SK-MEL-5 (cell line): ENCODE measurements around the gene CHST4. TPM values are rescaled to one million over a fixed set of nuclear protein-coding genes. Genes with fewer than 3 reads are reported as not detected.
"Not testable (repeated sequence)": the region's sequence is repeated elsewhere in the genome, so short reads cannot be mapped to it uniquely, and the experiment has no call there.

ENCODE experiments used
- DNase-seq: peaks from one replicate; pipeline ENCODE4 v3.0.0-alpha.2; 2016; ENCODE audit warnings: low read depth, low spot score
- in situ Hi-C: cut with HindIII; loops from 2 replicates; pipeline ENCODE4 v1.10.0; 2016; ENCODE audit warnings: low sequenced_read_pairs, high pct_unique_total_duplicates, low pct_unique_long_range_greater_than_20kb
- total RNA-seq: library from RNA; depleted of rRNA; stranded (reverse); fragments of >200 nt; shearing (Covaris generic); gene quantifications from 2 replicates; pipeline ENCODE4 v1.2.3, GENCODE V29; 2014

Gene CHST4
- total RNA-seq, 1 experiment from 2014 or later: not detected

DNA sequence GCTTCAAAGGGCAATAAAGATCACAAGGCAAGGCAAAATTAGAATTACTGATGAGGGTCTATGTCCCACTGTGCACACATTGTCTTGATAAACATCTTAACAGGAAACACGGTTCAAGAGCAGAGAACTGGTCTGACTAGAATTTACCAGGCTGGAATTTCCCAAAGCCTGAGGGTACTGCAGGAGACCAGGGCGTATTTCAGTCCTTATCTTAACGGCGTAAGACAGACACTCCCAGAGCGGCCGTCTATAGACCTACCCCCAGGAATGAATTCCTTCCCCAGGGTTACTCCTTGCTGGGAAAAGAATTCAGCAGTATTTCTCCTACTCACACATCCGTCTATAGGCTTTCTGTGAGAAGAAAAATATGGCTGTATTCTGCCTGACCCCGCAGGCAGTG is 35.7 kb downstream of the CHST4 start:
- in situ Hi-C loops, DNase-seq: not testable (repeated sequence)

GRCh38 chr16:71562552-71562951 is 36.3 kb downstream of the CHST4 start:
- in situ Hi-C loops: no loop called here
- no peak for DNase-seq

GRCh38 chr16:71564335-71564967 is 38.2 kb downstream of the CHST4 start:
- no peak for DNase-seq
- in situ Hi-C loops: no loop called here

DNA sequence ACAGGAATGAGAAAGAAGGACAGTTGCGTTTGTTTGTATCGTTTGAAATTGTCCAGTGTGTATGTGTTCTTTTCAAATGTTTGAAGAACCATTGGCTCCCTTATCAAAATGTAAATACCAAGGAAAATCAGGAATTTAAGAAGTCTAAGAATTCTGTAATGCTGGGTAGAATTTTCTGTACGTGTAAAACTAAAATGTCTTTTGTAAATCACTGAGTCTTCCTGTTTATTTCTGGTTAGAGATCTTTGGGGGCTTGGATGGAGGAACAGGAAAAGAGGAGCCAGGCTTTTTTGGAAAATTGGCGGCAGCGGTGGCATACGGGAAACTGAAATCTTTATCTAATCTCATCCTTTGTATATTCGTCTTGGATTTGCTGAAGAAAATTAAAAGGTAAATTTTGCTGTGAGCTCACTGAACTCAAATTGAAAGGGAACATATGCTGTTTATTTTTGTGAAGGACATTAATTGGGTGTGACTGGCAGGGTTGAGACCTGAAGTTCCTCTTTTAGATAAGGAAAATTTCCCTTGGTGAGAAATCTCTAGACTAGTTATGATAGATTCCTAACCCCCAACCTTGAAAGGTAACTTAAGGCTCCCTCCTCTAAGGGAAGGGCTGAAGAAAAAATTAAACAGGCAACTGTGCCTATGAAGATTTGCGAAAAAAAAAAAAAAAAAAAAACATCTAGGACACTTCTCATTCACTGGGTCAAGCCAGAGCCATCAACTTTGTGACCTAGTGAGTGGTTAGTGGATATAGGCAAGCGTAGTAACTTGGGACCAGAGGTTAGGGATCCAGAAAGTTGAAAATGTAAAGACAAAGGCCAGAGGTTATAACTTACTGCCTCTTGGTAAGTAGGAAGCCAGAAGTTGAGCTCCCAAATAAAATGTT is 39.8 kb downstream of the CHST4 start:
- in situ Hi-C loops: no loop called here
- DNase-seq: no peak

DNA sequence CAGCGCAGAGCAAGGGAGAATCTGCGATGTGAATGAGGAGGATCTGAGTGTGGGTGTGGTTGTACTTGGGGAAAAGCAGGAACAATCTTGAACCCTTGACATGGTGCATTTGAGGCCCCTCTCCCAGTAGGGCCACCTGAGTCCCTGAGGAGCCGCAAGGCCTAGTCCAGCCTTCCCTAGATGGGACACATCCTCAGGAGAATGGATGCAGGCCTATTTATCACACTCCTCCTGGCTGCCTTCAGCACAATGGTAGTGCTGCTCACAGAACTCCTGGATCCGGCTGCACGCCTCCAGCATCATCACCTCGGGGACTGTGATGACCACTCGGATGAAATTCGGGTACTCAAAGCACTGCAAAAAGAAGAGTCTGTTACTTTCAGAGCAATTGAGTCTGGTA is 41.7 kb downstream of the CHST4 start:
- DNase-seq: no peak
- in situ Hi-C loops: no loop called here

- in situ Hi-C loops: no loop called here
- DNase-seq: no peak
These were observed 42.3 kb downstream of the CHST4 start for GRCh38 chr16:71568551-71568950.

DNA sequence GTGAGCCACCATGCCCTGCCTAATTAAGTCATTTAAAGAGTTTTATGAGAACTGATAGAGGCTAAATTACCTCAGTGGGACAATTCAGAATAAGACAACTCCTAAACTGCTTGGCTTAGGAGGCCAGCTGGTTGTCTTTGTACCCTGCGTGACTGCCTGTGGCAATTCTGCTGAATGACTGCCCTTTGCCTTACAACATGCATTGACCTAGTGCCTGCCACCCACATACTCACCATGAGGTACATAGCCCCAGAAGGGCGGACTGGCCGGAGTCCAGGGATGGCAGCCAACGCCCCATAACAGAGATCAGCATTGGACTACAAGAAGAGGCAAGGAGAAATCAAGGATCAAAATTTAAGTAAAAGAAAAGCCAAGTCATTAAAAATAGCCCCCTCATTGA is 43.4 kb downstream of the CHST4 start:
- in situ Hi-C loops: no loop called here
- DNase-seq: no peak

DNA sequence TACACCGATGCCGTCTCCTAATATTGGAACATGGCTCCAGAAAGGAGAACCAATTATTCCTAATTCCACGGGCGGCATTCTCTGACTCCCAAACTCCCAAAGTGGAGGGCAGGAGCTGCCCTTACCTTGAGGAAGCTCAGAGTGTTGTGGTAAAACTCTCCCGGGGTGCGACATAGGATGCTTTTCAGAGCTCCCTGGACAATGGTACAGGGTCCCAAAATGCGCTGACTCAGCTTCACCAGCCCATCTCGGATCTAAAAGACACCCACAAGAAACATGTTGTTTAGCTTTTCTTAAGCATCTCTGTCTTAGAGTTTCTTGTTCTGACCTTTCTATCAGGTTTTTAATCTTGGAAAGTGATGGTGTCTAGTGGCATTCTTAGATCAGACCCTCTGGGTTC is 43.9 kb downstream of the CHST4 start:
- in situ Hi-C loops: no loop called here

GRCh38 chr16:71572497-71573116 is 46.4 kb downstream of the CHST4 start:
- in situ Hi-C loops: no loop called here
- no peak for DNase-seq

More for the DNA sequence above, 43.9 kb downstream of the CHST4 start:
- DNase-seq: no peak

GRCh38 chr16:71573387-71574094 is 47.3 kb downstream of the CHST4 start:
- no peak for DNase-seq
- in situ Hi-C loops: no loop called here

DNA sequence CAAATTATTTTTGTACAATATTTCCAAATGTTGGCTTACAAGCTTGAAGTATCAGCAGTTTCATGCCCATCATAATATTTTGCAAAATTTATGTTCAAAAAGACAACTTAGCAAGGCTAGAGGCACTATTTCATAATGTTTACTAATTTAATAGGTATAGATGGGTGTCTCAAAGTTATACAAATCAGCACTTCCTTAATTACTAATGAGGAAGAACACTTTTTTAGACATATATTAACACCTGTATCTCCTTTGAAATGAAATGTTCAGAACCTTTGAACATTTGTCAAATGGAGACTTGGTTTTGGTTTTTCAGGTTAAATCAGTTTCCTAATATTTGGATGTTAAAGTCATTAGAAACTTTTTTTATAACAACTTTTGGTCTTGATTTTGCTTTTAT is 48.5 kb downstream of the CHST4 start:
- DNase-seq: no peak
- in situ Hi-C loops: no loop called here

DNA sequence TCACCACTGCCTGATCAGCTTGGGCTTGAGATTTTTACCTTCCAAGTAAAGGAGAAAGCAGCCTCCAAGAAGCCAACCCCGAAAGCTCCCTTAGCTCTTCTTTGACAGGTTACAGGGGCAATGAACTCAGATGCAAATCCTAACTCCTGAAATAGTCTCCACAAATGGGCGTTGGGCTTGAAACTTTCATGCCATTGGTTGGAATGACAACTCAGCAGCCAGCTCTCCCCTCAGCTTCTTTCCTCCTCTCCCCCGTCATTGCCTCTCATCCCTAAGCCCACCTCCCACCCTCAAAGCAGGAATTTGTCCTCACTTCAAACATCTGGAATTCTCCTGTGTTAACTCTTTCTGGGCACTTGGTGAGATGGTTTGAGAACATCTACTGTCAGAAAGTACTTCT is 50.7 kb downstream of the CHST4 start, which contains the start of gene TAT:
TSS of gene TAT (minus strand) at position 122 of the 400 bp plus-strand sequence. CDS start 677 bp downstream, outside the sequence.
- in situ Hi-C loops: no loop called here

DNA sequence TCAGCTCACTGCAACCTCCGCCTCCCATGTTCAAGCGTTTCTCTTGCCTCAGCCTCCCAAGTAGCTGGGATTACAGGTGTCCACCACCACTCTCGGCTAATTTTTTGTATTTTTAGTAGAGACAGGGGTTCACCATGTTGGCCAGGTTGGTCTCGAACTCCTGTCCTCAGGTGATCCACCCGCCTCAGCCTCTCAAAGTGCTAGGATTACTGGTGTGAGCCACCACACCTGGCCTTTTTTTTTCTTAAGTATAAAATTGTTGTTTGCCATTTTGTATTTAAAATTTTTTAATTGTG is 56.3 kb downstream of the CHST4 start:
- in situ Hi-C loops, DNase-seq: not testable (repeated sequence)

More for the DNA sequence above, 50.7 kb downstream of the CHST4 start, which contains the start of gene TAT:
- DNase-seq: no peak

DNA sequence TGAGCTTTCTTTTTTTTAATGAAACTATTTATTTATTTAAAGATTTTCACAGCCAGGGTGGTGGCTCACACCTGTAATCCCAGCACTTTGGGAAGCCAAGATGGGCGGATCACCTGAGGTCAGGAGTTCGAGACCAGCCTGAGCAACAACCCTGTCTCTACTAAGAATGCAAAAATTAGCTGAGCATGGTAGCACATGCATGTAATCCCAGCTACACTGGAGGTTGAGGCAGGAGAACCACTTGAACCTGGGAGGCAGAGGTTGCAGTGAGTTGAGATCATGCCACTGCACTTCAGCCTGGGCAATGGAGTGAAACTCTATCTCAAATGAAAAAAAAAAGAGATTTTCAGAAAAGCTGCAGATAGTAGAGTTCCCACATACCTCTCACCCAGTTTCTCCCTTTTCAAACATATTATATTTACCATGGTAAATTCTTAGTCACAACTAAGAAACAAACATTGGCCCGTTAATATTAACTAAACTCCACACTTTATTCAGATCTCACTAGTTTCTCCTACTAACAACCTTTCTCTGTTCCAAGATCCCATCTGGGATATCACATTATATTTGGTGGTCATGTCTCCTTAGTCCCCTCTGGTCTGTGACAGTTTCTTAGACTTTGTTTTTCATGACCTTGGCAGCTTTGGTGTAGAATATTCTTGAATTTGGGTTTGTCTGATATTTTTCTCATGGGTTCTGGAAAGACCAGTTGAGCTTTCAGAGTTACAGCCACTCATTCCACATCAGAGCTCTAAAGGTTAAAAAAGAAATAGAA is 58.5 kb downstream of the CHST4 start:
- in situ Hi-C loops: no loop called here
- DNase-seq: no peak

GRCh38 chr16:71585318-71585703 is 59.1 kb downstream of the CHST4 start:
- in situ Hi-C loops: no loop called here
- no peak for DNase-seq
